IMR-90 (cell line): ENCODE measurements around the gene SLC6A3. TPM values are rescaled to one million over a fixed set of nuclear protein-coding genes. Genes with fewer than 3 reads are reported as not detected.

Experiments used
- ATAC-seq: fragments of 200-7000 bp; cut with Tn5 transposase; 2 replicates; pipeline ENCODE4 v1.9.1; 2020; ENCODE audit warnings: low read depth, mild to moderate bottlenecking, moderate library complexity
- BruUV-seq: library from RNA; stranded (reverse); fragments of 400-500 nt; replicated peaks from 2 replicates; lab custom pipeline; 2021; lab: Mats Ljungman, UMichigan
- CTCF ChIA-PET: fragments of 300-600 bp; formaldehyde crosslinking; extraction: SDS; loops from one replicate; lab custom pipeline; 2021; ENCODE audit warnings: antibody characterized with exemption; lab: Yijun Ruan, JAX
- POLR2A ChIA-PET: fragments of 300-600 bp; sonication (Branson Sonifier 250); formaldehyde crosslinking; loops from one replicate; lab custom pipeline; 2022; ENCODE audit warnings: antibody characterized with exemption; ENCODE audit not compliant: unreplicated experiment; lab: Charles Lee
- DNase-seq: peaks from one replicate; pipeline ENCODE4 v3.0.0; 2013
- H2AFZ ChIP-seq: replicated peaks from 2 replicates; pipeline ENCODE3; 2013; ENCODE audit warnings: low read length, mild to moderate bottlenecking; ENCODE audit not compliant: poor library complexity
- H2AK5ac ChIP-seq: 2 replicates; pipeline ENCODE4 v1.6.1; 2013; ENCODE audit warnings: low read depth, low read length, inconsistent platforms
- H2AK9ac ChIP-seq: replicated peaks from 2 replicates; pipeline ENCODE3; 2013; ENCODE audit warnings: mild to moderate bottlenecking, low read depth, low read length, moderate library complexity; ENCODE audit not compliant: poor library complexity
- H2BK120ac ChIP-seq: 2 replicates; pipeline ENCODE4 v1.6.1; 2013; ENCODE audit warnings: low read depth, low read length, inconsistent platforms
- H2BK15ac ChIP-seq: 3 replicates; pipeline ENCODE4 v1.6.1; 2013; ENCODE audit warnings: low read depth, low read length, inconsistent platforms
- H2BK20ac ChIP-seq: 2 replicates; pipeline ENCODE4 v1.6.1; 2013; ENCODE audit warnings: low read depth, mild to moderate bottlenecking, inconsistent platforms, low read length, moderate library complexity
- H2BK5ac ChIP-seq: 2 replicates; pipeline ENCODE4 v1.6.1; 2013; ENCODE audit warnings: mild to moderate bottlenecking, low read depth, low read length, inconsistent platforms; ENCODE audit not compliant: poor library complexity, severe bottlenecking
- H3K14ac ChIP-seq: replicated peaks from 2 replicates; pipeline ENCODE4 v1.6.1; 2013; ENCODE audit warnings: low read depth, low read length, inconsistent platforms
- H3K18ac ChIP-seq: 2 replicates; pipeline ENCODE4 v1.6.1; 2013; ENCODE audit warnings: low read depth, low read length, control low read depth
- H3K23ac ChIP-seq: 2 replicates; pipeline ENCODE4 v1.6.1; 2013; ENCODE audit warnings: low read depth, low read length, inconsistent platforms
- H3K27ac ChIP-seq: 2 replicates; pipeline ENCODE4 v1.5.1; 2013; ENCODE audit warnings: mild to moderate bottlenecking, control low read depth, low read length; ENCODE audit not compliant: insufficient read depth
- H3K27me3 ChIP-seq: 2 replicates; pipeline ENCODE4 v1.6.1; 2013; ENCODE audit warnings: low read length; ENCODE audit not compliant: control insufficient read depth, insufficient read depth
- H3K36me3 ChIP-seq: 2 replicates; pipeline ENCODE4 v1.6.1; 2013; ENCODE audit warnings: low read length, mixed read lengths; ENCODE audit not compliant: control insufficient read depth, insufficient read depth
- H3K4ac ChIP-seq: 2 replicates; pipeline ENCODE4 v1.6.1; 2013; ENCODE audit warnings: low read depth, low read length, inconsistent platforms
- H3K4me1 ChIP-seq: 2 replicates; pipeline ENCODE4 v1.6.1; 2013; ENCODE audit warnings: low read length, mixed read lengths; ENCODE audit not compliant: control insufficient read depth, insufficient read depth
- H3K4me2 ChIP-seq: 2 replicates; pipeline ENCODE4 v1.6.1; 2013; ENCODE audit warnings: low read depth, mild to moderate bottlenecking, control low read depth, low read length, moderate library complexity
- H3K4me3 ChIP-seq: 2 replicates; pipeline ENCODE4 v1.5.1; 2013; ENCODE audit warnings: low read depth, mild to moderate bottlenecking, control low read depth, low read length, moderate library complexity; ENCODE audit not compliant: insufficient read depth
- H3K56ac ChIP-seq: 2 replicates; pipeline ENCODE4 v1.6.1; 2013; ENCODE audit warnings: low read length, inconsistent platforms; ENCODE audit not compliant: insufficient read depth; ENCODE audit errors: extremely low read depth
- H3K79me1 ChIP-seq, 2 experiments: 2 replicates each; pipeline ENCODE4 v1.6.1; 2013; ENCODE audit warnings: low read length in 2 of 2, inconsistent platforms in 1 of 2, low read depth in 1 of 2
- H3K9ac ChIP-seq: 2 replicates; pipeline ENCODE4 v1.6.1; 2013; ENCODE audit warnings: low read depth, low read length, control low read depth
- H3K9me1 ChIP-seq: 2 replicates; pipeline ENCODE4 v1.6.1; 2013; ENCODE audit warnings: low read length, inconsistent platforms; ENCODE audit not compliant: insufficient read depth
- H3K9me3 ChIP-seq: 2 replicates; pipeline ENCODE4 v1.6.1; 2013; ENCODE audit warnings: low read length; ENCODE audit not compliant: control insufficient read depth, insufficient read depth
- H4K20me1 ChIP-seq: 2 replicates; pipeline ENCODE4 v1.6.1; 2013; ENCODE audit warnings: low read length, inconsistent platforms; ENCODE audit not compliant: insufficient read depth
- H4K5ac ChIP-seq: 2 replicates; pipeline ENCODE4 v1.6.1; 2013; ENCODE audit warnings: mild to moderate bottlenecking, low read depth, low read length, control low read depth
- H4K8ac ChIP-seq, 2 experiments: 2 replicates each; pipeline ENCODE4 v1.6.1; 2013; ENCODE audit warnings: low read depth in 2 of 2, low read length in 2 of 2, control low read depth in 1 of 2, inconsistent platforms in 1 of 2
- H4K91ac ChIP-seq: 2 replicates; pipeline ENCODE4 v1.6.1; 2013; ENCODE audit warnings: low read depth, low read length, inconsistent platforms; ENCODE audit not compliant: insufficient read depth
- BHLHE40 ChIP-seq: fragments of 150-350 bp; IDR thresholded peaks from 2 replicates; pipeline ENCODE4 v1.6.1; 2016; ENCODE audit warnings: mild to moderate bottlenecking, low read depth, low read length
- CEBPB ChIP-seq: IDR thresholded peaks from 2 replicates; pipeline ENCODE4 v1.6.1; 2012; ENCODE audit warnings: low read depth, low read length, improper control_type of control experiment
- CHD1 ChIP-seq: IDR thresholded peaks from 2 replicates; pipeline ENCODE4 v1.6.1; 2012; ENCODE audit warnings: low read depth, low read length, improper control_type of control experiment
- CTCF ChIP-seq: conservative IDR thresholded peaks from 2 replicates; pipeline ENCODE4 v1.5.1; 2012; ENCODE audit warnings: mild to moderate bottlenecking, low read depth, low read length, improper control_type of control experiment
- ELK1 ChIP-seq: fragments of 150-350 bp; IDR thresholded peaks from 2 replicates; pipeline ENCODE4 v1.6.1; 2016; ENCODE audit warnings: low read depth, mild to moderate bottlenecking, low read length, moderate library complexity, borderline replicate concordance
- MAFK ChIP-seq: IDR thresholded peaks from 2 replicates; pipeline ENCODE4 v1.6.1; 2012; ENCODE audit warnings: low read depth, low read length, improper control_type of control experiment
- MXI1 ChIP-seq: IDR thresholded peaks from 2 replicates; pipeline ENCODE4 v1.6.1; 2012; ENCODE audit warnings: low read depth, mild to moderate bottlenecking, low read length, moderate library complexity, borderline replicate concordance
- NFE2L2 ChIP-seq: fragments of 150-350 bp; IDR thresholded peaks from 2 replicates; pipeline ENCODE4 v1.6.1; 2016; ENCODE audit warnings: low read depth, mild to moderate bottlenecking, low read length
- POLR2A ChIP-seq: IDR thresholded peaks from 2 replicates; pipeline ENCODE4 v1.6.1; 2012; ENCODE audit warnings: mild to moderate bottlenecking, low read depth, low read length
- RAD21 ChIP-seq: IDR thresholded peaks from 2 replicates; pipeline ENCODE4 v1.6.1; 2012; ENCODE audit warnings: low read length, improper control_type of control experiment
- RCOR1 ChIP-seq: IDR thresholded peaks from 2 replicates; pipeline ENCODE4 v1.6.1; 2012; ENCODE audit warnings: mild to moderate bottlenecking, low read length, improper control_type of control experiment; ENCODE audit not compliant: insufficient replicate concordance
- RFX5 ChIP-seq: IDR thresholded peaks from 2 replicates; pipeline ENCODE4 v1.8.0; 2012; ENCODE audit warnings: low read depth, mild to moderate bottlenecking, low read length, moderate library complexity
- SMC3 ChIP-seq: fragments of 150-350 bp; IDR thresholded peaks from 2 replicates; pipeline ENCODE4 v1.6.1; 2016; ENCODE audit warnings: low read depth, mild to moderate bottlenecking, antibody characterized with exemption, low read length, moderate library complexity
- WGBS, 2 experiments: methylation state at CpG; one replicate each; pipeline versions ENCODE4 v1.1.5 to v1.1.7; 2013; ENCODE audit warnings: missing lambda C conversion rate in 2 of 2; ENCODE audit not compliant: insufficient read length in 1 of 2; ENCODE audit errors: extremely low coverage in 2 of 2; 5-methylcytosine and 5-hydroxymethylcytosine counted together
- dilution Hi-C: fragments of 300-500 bp; cut with HindIII; formaldehyde crosslinking; loops from one replicate; pipeline ENCODE4 v1.14.3; 2018; ENCODE audit warnings: low sequenced_read_pairs; ENCODE audit not compliant: unreplicated experiment
- in situ Hi-C: fragments of 300-500 bp; cut with MboI; formaldehyde crosslinking; loops from 3 replicates; pipeline ENCODE4 v1.14.3; 2019; ENCODE audit warnings: low sequenced_read_pairs, inconsistent platforms, mixed read lengths
- intact Hi-C: fragments of 100-400 bp; cut with micrococcal nuclease; formaldehyde crosslinking; loops from 2 replicates; pipeline ENCODE4 v1.10.0; 2022
- polyA plus RNA-seq, 3 experiments: library from polyadenylated mRNA; depleted of rRNA; stranded (reverse); fragments of >200 nt; gene quantifications; 2 replicates each; pipeline ENCODE4 v1.2.3, GENCODE V29; 2012; ENCODE audit warnings: low replicate concordance in 1 of 3
- total RNA-seq: library from RNA; depleted of rRNA; stranded (reverse); fragments of >200 nt; gene quantifications from 2 replicates; pipeline ENCODE4 v1.2.3, GENCODE V29; 2012
- TF ChIP-seq, protein P1 (sequence below): fragments of 150-350 bp; IDR thresholded peaks from 2 replicates; pipeline ENCODE4 v1.6.1; 2017; ENCODE audit warnings: mild to moderate bottlenecking, antibody characterized with exemption, low read length, low read depth

The SLC6A3 gene
- total and polyA plus RNA-seq, 2 of the 4 experiments (the other 2 are of a cell fraction) = not detected

GRCh38 chr5:1465117-1465516 is 19.9 kb upstream of the SLC6A3 start:
- TF ChIP-seq, protein P1, sequence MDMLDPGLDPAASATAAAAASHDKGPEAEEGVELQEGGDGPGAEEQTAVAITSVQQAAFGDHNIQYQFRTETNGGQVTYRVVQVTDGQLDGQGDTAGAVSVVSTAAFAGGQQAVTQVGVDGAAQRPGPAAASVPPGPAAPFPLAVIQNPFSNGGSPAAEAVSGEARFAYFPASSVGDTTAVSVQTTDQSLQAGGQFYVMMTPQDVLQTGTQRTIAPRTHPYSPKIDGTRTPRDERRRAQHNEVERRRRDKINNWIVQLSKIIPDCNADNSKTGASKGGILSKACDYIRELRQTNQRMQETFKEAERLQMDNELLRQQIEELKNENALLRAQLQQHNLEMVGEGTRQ = no peak
- no peak for TF ChIP-seq ELK1
- no peak for TF ChIP-seq POLR2A
- no peak for TF ChIP-seq RFX5
- TF ChIP-seq RCOR1 = no peak
- TF ChIP-seq MAFK = no peak
- no peak for TF ChIP-seq CEBPB
- no peak for TF ChIP-seq BHLHE40
- no peak for TF ChIP-seq CHD1
- no peak for TF ChIP-seq RAD21
- no peak for TF ChIP-seq MXI1
- no peak for TF ChIP-seq NFE2L2
- TF ChIP-seq SMC3 = no peak
- no peak for TF ChIP-seq CTCF
- Histone ChIP-seq H4K8ac (no peak overlapping the region), H4K5ac (no peak overlapping the region), H3K56ac (no peak overlapping the region), H3K14ac (no peak overlapping the region), H3K27ac (no peak overlapping the region), H3K36me3 (peaks cover 82% of the 10 kb centered on the region), H3K9me1 (peaks cover 8% of the 10 kb centered on the region), H4K91ac (no peak overlapping the region), H2AK9ac (no peak overlapping the region), H3K9me3 (no peaks in the 10 kb centered on the region; the same call in 1 of the 2 replicates), H3K4me1 (no peaks in the 10 kb centered on the region), H2BK20ac (no peak overlapping the region), H2AK5ac (no peak overlapping the region), H2BK5ac (no peak overlapping the region), H3K79me1 (peaks cover 4 to 10% of the 10 kb centered on the region in 2 experiments; a peak in 1 of 4 replicates), H2BK15ac (no peak overlapping the region), H3K9ac (no peak overlapping the region), H3K4me2 (no peak overlapping the region), H3K4me3 (no peak overlapping the region), H4K20me1 (peaks cover 15% of the 10 kb centered on the region), H3K18ac (no peak overlapping the region), H2BK120ac (no peak overlapping the region), H3K23ac (no peak overlapping the region), H2AFZ (peak overlapping the region; percentile 33), H3K27me3 (no peaks in the 10 kb centered on the region), H3K4ac (no peak overlapping the region)
- CTCF ChIA-PET = no interaction called here
- BruUV-seq = no TSS peak
- intact Hi-C loops = no loop called here
- WGBS, 2 experiments = 97% methylated on average over 18 of the region's 22 CpGs; no CpG with 5 or more reads in 1 of the 2 experiments
- dilution Hi-C loops = no loop called here
- no peak for ATAC-seq
- DNase-seq = no peak
- POLR2A ChIA-PET = no interaction called here
- in situ Hi-C loops = no loop called here
